GM12801 (cell line): ENCODE data around the gene ATXN1.

Source experiments
- CTCF ChIP-seq: IDR thresholded peaks from one replicate; pipeline ENCODE4 v1.5.1; 2011; ENCODE audit warnings: control low read depth; ENCODE audit not compliant: insufficient read length; ENCODE audit errors: extremely low read depth

The ATXN1 gene

GRCh38 chr6:16318538-16318937 lies 442.7 kb downstream of the ATXN1 start:
- no peak for TF ChIP-seq CTCF

- no peak for TF ChIP-seq CTCF
Measured at GRCh38 chr6:16316741-16317251, 444.5 kb downstream of the ATXN1 start.

- no peak for TF ChIP-seq CTCF
Measured at GRCh38 chr6:16314296-16314695, 447.0 kb downstream of the ATXN1 start.

GRCh38 chr6:16313732-16314131 lies 447.5 kb downstream of the ATXN1 start:
- TF ChIP-seq CTCF: no peak

- no peak for TF ChIP-seq CTCF
Measured at GRCh38 chr6:16311763-16312162, 449.5 kb downstream of the ATXN1 start.

- no peak for TF ChIP-seq CTCF
Measured at GRCh38 chr6:16306334-16306733, 454.9 kb downstream of the ATXN1 start.

GRCh38 chr6:16305788-16306187 lies 455.5 kb downstream of the ATXN1 start:
- no peak for TF ChIP-seq CTCF
